Breast epithelium (tissue), 4 donors: Measurements from ENCODE around the gene SUCLG1. TPM values are rescaled to one million over a fixed set of nuclear protein-coding genes. Genes with fewer than 3 reads are reported as not detected.

Source experiments
- DNase-seq, 2 donors: peaks; one replicate each; pipeline ENCODE4 v3.0.0-alpha.2; 2019; ENCODE audit warnings: low spot score in 2 of 2
- H3K27ac ChIP-seq, 2 donors: fragments of 200-600 bp; sonication (generic) in 1 of 2; one replicate each; pipeline ENCODE4 v1.5.1; 2016 to 2019; ENCODE audit warnings: mild to moderate bottlenecking in 1 of 2
- H3K27me3 ChIP-seq, 2 donors: fragments of 200-600 bp; sonication (generic) in 1 of 2; one replicate each; pipeline versions ENCODE4 v1.5.1 to v1.6.0; 2017 to 2019; ENCODE audit warnings: control low read depth in 1 of 2, mild to moderate bottlenecking in 1 of 2
- H3K36me3 ChIP-seq: fragments of 200-600 bp; one replicate; pipeline ENCODE4 v1.5.1; 2019
- H3K4me1 ChIP-seq, 2 donors: fragments of 200-600 bp; sonication (generic); one replicate each; pipeline ENCODE4 v1.5.1; 2016 to 2019; ENCODE audit warnings: control low read depth in 1 of 2
- H3K4me3 ChIP-seq, 3 donors: fragments of 200-600 bp; sonication (generic); 1 replicate in 2 of 3; 2 replicates in 1 of 3; pipeline ENCODE4 v1.5.1; 2016 to 2019; ENCODE audit warnings: mild to moderate bottlenecking in 3 of 3, moderate library complexity in 2 of 3
- H3K9me3 ChIP-seq, 2 donors: fragments of 200-600 bp; sonication (generic) in 1 of 2; one replicate each; pipeline ENCODE4 v1.5.1; 2016 to 2019; ENCODE audit warnings: control low read depth in 1 of 2
- POLR2A ChIP-seq: fragments of 450-650 bp; IDR thresholded peaks from one replicate; pipeline ENCODE4 v1.6.1; 2016; ENCODE audit warnings: antibody characterized with exemption, mild to moderate bottlenecking, moderate library complexity
- POLR2AphosphoS5 ChIP-seq, 3 donors: sonication (generic); formaldehyde crosslinking; IDR thresholded peaks; one replicate each; pipeline ENCODE4 v1.6.1; 2017; ENCODE audit warnings: antibody characterized with exemption in 3 of 3
- intact Hi-C: fragments of 100-400 bp; cut with DNase I; formaldehyde crosslinking; loops from one replicate; pipeline ENCODE4 v1.15.1; 2023; ENCODE audit warnings: low total_unique reads
- total RNA-seq, 3 donors: library from RNA; depleted of rRNA; stranded (reverse); fragments of >200 nt; gene quantifications; one replicate each; pipeline ENCODE4 v1.1.0, GENCODE V29; 2016
- TF ChIP-seq, protein P1 (sequence below), 3 donors: fragments of 450-650 bp; IDR thresholded peaks; one replicate each; pipeline ENCODE4 v1.5.1; 2016 to 2017; ENCODE audit warnings: antibody characterized with exemption in 3 of 3, mild to moderate bottlenecking in 3 of 3, moderate library complexity in 3 of 3

Gene SUCLG1
- total RNA-seq, 3 donors from 2014 or later: 108 to 112 (median 110) TPM

DNA sequence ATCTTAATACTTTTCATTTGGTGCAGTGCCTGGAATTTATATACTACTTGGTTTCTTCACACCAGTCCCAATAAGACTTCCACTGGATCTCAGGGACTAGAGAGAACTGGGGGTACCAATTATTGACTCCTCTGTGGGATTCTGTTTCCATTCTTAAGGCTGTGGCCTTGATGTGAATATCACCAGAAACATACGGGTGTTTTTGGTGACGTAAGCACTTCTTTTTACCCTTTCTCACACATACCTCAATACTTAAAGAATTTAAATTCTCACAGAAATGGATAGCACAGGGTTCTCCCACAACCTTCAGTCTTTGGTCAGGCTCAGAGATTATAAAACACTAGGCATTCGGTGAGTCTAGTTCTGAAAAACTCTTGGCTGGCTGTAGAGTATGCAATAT is 84.1 kb downstream of the SUCLG1 start:
- no peaks in the 10 kb centered on the region for H3K9me3 ChIP-seq
- H3K27me3 ChIP-seq: no peaks in the 10 kb centered on the region
- no peak for TF ChIP-seq POLR2A
- TF ChIP-seq POLR2AphosphoS5 (IDR thresholded peaks at IDR 0.05): no peak
- TF ChIP-seq, protein P1, sequence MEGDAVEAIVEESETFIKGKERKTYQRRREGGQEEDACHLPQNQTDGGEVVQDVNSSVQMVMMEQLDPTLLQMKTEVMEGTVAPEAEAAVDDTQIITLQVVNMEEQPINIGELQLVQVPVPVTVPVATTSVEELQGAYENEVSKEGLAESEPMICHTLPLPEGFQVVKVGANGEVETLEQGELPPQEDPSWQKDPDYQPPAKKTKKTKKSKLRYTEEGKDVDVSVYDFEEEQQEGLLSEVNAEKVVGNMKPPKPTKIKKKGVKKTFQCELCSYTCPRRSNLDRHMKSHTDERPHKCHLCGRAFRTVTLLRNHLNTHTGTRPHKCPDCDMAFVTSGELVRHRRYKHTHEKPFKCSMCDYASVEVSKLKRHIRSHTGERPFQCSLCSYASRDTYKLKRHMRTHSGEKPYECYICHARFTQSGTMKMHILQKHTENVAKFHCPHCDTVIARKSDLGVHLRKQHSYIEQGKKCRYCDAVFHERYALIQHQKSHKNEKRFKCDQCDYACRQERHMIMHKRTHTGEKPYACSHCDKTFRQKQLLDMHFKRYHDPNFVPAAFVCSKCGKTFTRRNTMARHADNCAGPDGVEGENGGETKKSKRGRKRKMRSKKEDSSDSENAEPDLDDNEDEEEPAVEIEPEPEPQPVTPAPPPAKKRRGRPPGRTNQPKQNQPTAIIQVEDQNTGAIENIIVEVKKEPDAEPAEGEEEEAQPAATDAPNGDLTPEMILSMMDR (IDR thresholded peaks at IDR 0.05): no peak
- no peaks in the 10 kb centered on the region for H3K4me1 ChIP-seq
- H3K4me3 ChIP-seq: no peak overlapping the region
- no peak for DNase-seq
- H3K27ac ChIP-seq: no peak overlapping the region
- intact Hi-C loops: no loop called here
- no peaks in the 10 kb centered on the region for H3K36me3 ChIP-seq

DNA sequence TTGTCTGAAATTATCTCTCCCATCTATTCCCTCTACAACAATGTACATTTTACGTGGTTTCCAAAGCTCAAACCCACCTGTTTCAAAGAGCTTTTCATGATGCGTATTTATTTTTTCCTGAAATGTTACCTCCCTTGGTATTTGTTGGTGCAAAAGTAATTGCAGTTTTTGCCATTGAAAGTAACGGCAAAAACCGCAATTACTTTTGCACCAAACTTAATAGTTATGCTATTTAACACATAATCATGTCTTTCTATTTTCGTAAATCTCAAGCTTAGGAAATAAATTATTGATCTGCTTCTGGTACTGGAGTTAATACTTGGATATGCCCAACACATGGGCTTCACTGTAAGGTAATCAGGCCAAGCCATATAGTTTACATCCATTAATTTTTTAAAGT is 85.2 kb downstream of the SUCLG1 start:
- no peaks in the 10 kb centered on the region for H3K9me3 ChIP-seq
- H3K4me3 ChIP-seq: no peak overlapping the region
- no peaks in the 10 kb centered on the region for H3K36me3 ChIP-seq
- no peaks in the 10 kb centered on the region for H3K4me1 ChIP-seq
- intact Hi-C loops: no loop called here
- H3K27ac ChIP-seq: no peak overlapping the region
- H3K27me3 ChIP-seq: no peaks in the 10 kb centered on the region
- TF ChIP-seq POLR2A: no peak
- TF ChIP-seq, protein P1 (IDR thresholded peaks at IDR 0.05): no peak
- no peak for TF ChIP-seq POLR2AphosphoS5 (IDR thresholded peaks at IDR 0.05)
- no peak for DNase-seq

Other genes with a start within 250 kb of the SUCLG1 start
- 1 to 10 TPM; 2.3 to 4.1 (median 3.0) TPM for gene DNAH6, start 57.2 kb upstream of the SUCLG1 start, total RNA-seq